ENCODE measurements around the gene RAD18. TPM values are rescaled to one million over a fixed set of nuclear protein-coding genes. Genes with fewer than 3 reads are reported as not detected.

The RAD18 gene
- total RNA-seq, 1 donor from 2014 or later: 6.0 TPM

- H3K36me3 Mint-ChIP-seq (ENCODE audit: low read depth, unreplicated experiment): peaks cover 11% of the 10 kb centered on the region
- H3K27me3 Mint-ChIP-seq (ENCODE audit: low read depth, unreplicated experiment): no peaks in the 10 kb centered on the region
- no peaks in the 10 kb centered on the region for H3K9me3 ChIP-seq (ENCODE audit: insufficient read depth, low read depth, low read length)
- no peak overlapping the region for H3K4me3 ChIP-seq (ENCODE audit: insufficient read depth, low read depth, low read length)
- no peak overlapping the region for H3K9ac ChIP-seq (ENCODE audit: low read length)
- H3K27me3 ChIP-seq (ENCODE audit: insufficient read depth, low read length): no peaks in the 10 kb centered on the region
- no peak overlapping the region for H3K4me3 Mint-ChIP-seq (ENCODE audit: unreplicated experiment)
- H3K4me2 ChIP-seq (ENCODE audit: low read length): no peak overlapping the region
- H2AFZ ChIP-seq (ENCODE audit: low read depth, low read length): no peak overlapping the region
- peaks cover 3% of the 10 kb centered on the region for H3K9me3 Mint-ChIP-seq (ENCODE audit: unreplicated experiment)
- DNase-seq (ENCODE audit: low read depth) (no peak), FAIRE-seq (no peak)
- peaks cover 4% of the 10 kb centered on the region for H3K4me1 Mint-ChIP-seq (ENCODE audit: low read depth, unreplicated experiment)
- TF ChIP-seq EZH2 (IDR thresholded peaks at IDR 0.05; ENCODE audit: insufficient read depth, low read length): no peak
- TF ChIP-seq, protein P1, sequence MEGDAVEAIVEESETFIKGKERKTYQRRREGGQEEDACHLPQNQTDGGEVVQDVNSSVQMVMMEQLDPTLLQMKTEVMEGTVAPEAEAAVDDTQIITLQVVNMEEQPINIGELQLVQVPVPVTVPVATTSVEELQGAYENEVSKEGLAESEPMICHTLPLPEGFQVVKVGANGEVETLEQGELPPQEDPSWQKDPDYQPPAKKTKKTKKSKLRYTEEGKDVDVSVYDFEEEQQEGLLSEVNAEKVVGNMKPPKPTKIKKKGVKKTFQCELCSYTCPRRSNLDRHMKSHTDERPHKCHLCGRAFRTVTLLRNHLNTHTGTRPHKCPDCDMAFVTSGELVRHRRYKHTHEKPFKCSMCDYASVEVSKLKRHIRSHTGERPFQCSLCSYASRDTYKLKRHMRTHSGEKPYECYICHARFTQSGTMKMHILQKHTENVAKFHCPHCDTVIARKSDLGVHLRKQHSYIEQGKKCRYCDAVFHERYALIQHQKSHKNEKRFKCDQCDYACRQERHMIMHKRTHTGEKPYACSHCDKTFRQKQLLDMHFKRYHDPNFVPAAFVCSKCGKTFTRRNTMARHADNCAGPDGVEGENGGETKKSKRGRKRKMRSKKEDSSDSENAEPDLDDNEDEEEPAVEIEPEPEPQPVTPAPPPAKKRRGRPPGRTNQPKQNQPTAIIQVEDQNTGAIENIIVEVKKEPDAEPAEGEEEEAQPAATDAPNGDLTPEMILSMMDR (IDR thresholded peaks at IDR 0.05; ENCODE audit: insufficient read depth, low read depth, low read length): no peak
- peaks cover 3% of the 10 kb centered on the region for H3K4me1 ChIP-seq (ENCODE audit: insufficient read depth, low read length)
- peaks cover 27% of the 10 kb centered on the region for H3K79me2 ChIP-seq (ENCODE audit: insufficient read depth, low read length)
- no peak overlapping the region for H3K27ac ChIP-seq (ENCODE audit: low read depth, low read length)
- H4K20me1 ChIP-seq (ENCODE audit: insufficient read depth, low read length): no peaks in the 10 kb centered on the region
- H3K36me3 ChIP-seq (ENCODE audit: insufficient read depth, low read length): peaks cover 29% of the 10 kb centered on the region
- H3K27ac Mint-ChIP-seq (ENCODE audit: unreplicated experiment): no peak overlapping the region
These were observed 17.2 kb downstream of the RAD18 start for GRCh38 chr3:8945890-8946600.

GRCh38 chr3:8942746-8943488 is 20.4 kb downstream of the RAD18 start:
- H3K79me2 ChIP-seq (ENCODE audit: insufficient read depth, low read length): no peaks in the 10 kb centered on the region
- H3K36me3 ChIP-seq (ENCODE audit: insufficient read depth, low read length): peaks cover 35% of the 10 kb centered on the region
- H3K4me1 ChIP-seq (ENCODE audit: insufficient read depth, low read length): peaks cover 8% of the 10 kb centered on the region
- H3K27me3 ChIP-seq (ENCODE audit: insufficient read depth, low read length): no peaks in the 10 kb centered on the region
- H3K4me2 ChIP-seq (ENCODE audit: low read length): no peak overlapping the region
- TF ChIP-seq, protein P1 (IDR thresholded peaks at IDR 0.05; ENCODE audit: insufficient read depth, low read depth, low read length): no peak
- no peak for TF ChIP-seq EZH2 (IDR thresholded peaks at IDR 0.05; ENCODE audit: insufficient read depth, low read length)
- H3K9me3 ChIP-seq (ENCODE audit: insufficient read depth, low read depth, low read length): no peaks in the 10 kb centered on the region
- no peak for DNase-seq (ENCODE audit: low read depth)
- peaks cover 5% of the 10 kb centered on the region for H3K4me1 Mint-ChIP-seq (ENCODE audit: low read depth, unreplicated experiment)
- peaks cover 3% of the 10 kb centered on the region for H3K9me3 Mint-ChIP-seq (ENCODE audit: unreplicated experiment)
- H3K27ac ChIP-seq (ENCODE audit: low read depth, low read length): no peak overlapping the region
- peaks cover 11% of the 10 kb centered on the region for H3K36me3 Mint-ChIP-seq (ENCODE audit: low read depth, unreplicated experiment)
- FAIRE-seq: no peak
- no peaks in the 10 kb centered on the region for H4K20me1 ChIP-seq (ENCODE audit: insufficient read depth, low read length)
- H3K9ac ChIP-seq (ENCODE audit: low read length): no peak overlapping the region
- H3K27me3 Mint-ChIP-seq (ENCODE audit: low read depth, unreplicated experiment): no peaks in the 10 kb centered on the region
- no peak overlapping the region for H3K4me3 ChIP-seq (ENCODE audit: insufficient read depth, low read depth, low read length)
- no peak overlapping the region for H2AFZ ChIP-seq (ENCODE audit: low read depth, low read length)
- no peak overlapping the region for H3K27ac Mint-ChIP-seq (ENCODE audit: unreplicated experiment)
- H3K4me3 Mint-ChIP-seq (ENCODE audit: unreplicated experiment): no peak overlapping the region

All from astrocyte (in vitro differentiated cells and primary cell).